Fibroblast of villous mesenchyme (primary cell): ENCODE results near the gene MEX3D. TPM values are rescaled to one million over a fixed set of nuclear protein-coding genes. Genes with fewer than 3 reads are reported as not detected.

Source experiments
- DNase-seq: peaks from one replicate; pipeline ENCODE4 v3.0.0-alpha.2; 2010; ENCODE audit warnings: low read depth
- H3K4me3 ChIP-seq: 2 replicates; pipeline ENCODE4 v1.5.1; 2011; ENCODE audit warnings: low read depth, mild to moderate bottlenecking, low read length
- total RNA-seq: library from RNA; depleted of rRNA; stranded (reverse); fragments of >200 nt; gene quantifications from 2 replicates; pipeline ENCODE4 v1.2.3, GENCODE V29; 2012
- TF ChIP-seq, protein P1 (sequence below): IDR thresholded peaks from 2 replicates; pipeline ENCODE4 v1.5.1; 2012; ENCODE audit warnings: low read depth, mild to moderate bottlenecking, low read length; ENCODE audit not compliant: insufficient read depth

The MEX3D gene
- total RNA-seq, 1 donor = 33.7 TPM

DNA sequence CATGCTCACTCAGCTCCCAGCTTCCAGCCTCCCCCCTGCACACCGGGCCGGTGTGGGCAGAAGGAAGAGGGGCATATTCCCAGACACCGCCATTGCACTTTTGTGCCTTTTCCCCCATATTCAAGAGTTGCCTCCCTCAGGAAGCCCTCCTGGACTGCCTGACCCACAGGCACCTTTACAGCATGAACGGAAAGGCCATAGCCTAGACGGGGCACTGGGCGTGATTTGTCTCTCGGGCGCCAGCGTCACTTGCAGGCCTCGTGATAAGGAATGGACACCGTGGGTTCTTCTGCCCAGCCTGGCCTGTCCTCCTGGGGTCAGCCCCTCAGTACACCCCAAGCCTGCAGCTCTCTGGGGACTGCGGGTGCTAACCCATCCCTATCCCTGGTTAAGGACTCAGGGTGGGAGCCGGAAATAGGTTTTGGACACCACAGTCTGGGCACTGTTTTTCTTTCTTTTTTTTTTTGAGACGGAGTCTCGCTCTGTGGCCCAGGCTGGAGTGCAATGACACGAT, 38.1 kb upstream of the MEX3D start:
- no peak for DNase-seq
- TF ChIP-seq, protein P1, sequence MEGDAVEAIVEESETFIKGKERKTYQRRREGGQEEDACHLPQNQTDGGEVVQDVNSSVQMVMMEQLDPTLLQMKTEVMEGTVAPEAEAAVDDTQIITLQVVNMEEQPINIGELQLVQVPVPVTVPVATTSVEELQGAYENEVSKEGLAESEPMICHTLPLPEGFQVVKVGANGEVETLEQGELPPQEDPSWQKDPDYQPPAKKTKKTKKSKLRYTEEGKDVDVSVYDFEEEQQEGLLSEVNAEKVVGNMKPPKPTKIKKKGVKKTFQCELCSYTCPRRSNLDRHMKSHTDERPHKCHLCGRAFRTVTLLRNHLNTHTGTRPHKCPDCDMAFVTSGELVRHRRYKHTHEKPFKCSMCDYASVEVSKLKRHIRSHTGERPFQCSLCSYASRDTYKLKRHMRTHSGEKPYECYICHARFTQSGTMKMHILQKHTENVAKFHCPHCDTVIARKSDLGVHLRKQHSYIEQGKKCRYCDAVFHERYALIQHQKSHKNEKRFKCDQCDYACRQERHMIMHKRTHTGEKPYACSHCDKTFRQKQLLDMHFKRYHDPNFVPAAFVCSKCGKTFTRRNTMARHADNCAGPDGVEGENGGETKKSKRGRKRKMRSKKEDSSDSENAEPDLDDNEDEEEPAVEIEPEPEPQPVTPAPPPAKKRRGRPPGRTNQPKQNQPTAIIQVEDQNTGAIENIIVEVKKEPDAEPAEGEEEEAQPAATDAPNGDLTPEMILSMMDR = no peak
- peak overlapping the region; percentile 93 for H3K4me3 ChIP-seq

DNA sequence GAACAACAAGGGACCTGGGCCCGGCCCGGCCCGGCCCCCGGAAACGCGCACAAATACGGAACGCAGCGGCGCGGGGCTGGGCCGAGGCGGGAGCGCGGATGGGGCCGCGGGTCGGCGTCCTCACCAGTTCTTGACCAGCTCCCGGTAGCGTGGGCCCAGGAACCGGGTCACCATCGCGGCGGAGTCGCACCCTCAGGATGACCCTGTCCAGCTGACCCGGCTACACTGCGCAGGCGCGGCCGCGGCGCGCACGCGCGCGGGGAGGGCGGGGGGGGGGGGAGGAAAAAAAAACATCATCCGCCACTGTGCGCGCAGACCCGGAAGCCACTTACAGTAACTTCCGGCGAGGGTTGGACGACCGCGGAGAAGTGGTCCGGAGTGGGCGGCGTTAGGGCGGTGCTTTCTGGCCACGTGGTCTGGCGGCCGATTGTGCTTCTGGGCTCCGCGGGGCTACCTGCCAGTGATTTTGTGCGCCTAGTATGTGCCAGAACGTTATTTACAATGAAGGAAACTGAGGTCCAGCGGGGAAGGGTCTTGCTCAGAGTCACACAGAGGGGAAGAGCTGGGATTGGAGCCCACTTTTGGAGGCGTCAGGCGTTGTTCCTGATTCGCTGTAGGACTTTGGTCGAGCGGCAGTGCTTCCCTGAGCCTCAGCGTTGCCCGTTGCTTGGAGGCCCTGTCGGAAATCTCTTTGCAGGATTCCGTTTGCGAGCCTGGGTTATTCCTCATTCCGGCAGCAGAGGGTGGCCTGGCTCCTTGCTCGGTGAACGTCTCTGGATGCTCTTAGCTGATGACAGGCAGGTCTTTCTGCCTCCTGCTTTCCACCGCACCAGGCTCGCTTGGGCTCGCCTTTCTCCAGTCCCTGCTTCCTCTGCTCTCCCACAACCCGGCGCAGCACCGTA, 37.4 kb upstream of the MEX3D start, which contains the start of gene UQCR11:
UQCR11 (minus strand) TSS at position 227 of the 902 bp plus-strand sequence; CDS start at position 174, 53 bp downstream.
- peak; percentile 97 for DNase-seq
- TF ChIP-seq, protein P1 = peak; percentile 63
- H3K4me3 ChIP-seq = peak within 1 kb of the TSS; percentile 93

- TF ChIP-seq, protein P1 = no peak
- no peak for DNase-seq
- H3K4me3 ChIP-seq = no peak overlapping the region
Observed at GRCh38 chr19:1602091-1602707, 34.1 kb upstream of the MEX3D start.

- H3K4me3 ChIP-seq = no peak overlapping the region
- TF ChIP-seq, protein P1 = no peak
- DNase-seq = no peak
Observed at GRCh38 chr19:1601613-1602064, 33.5 kb upstream of the MEX3D start.

GRCh38 chr19:1599460-1599846, 31.3 kb upstream of the MEX3D start:
- H3K4me3 ChIP-seq = no peak overlapping the region
- no peak for DNase-seq
- TF ChIP-seq, protein P1 = no peak

DNA sequence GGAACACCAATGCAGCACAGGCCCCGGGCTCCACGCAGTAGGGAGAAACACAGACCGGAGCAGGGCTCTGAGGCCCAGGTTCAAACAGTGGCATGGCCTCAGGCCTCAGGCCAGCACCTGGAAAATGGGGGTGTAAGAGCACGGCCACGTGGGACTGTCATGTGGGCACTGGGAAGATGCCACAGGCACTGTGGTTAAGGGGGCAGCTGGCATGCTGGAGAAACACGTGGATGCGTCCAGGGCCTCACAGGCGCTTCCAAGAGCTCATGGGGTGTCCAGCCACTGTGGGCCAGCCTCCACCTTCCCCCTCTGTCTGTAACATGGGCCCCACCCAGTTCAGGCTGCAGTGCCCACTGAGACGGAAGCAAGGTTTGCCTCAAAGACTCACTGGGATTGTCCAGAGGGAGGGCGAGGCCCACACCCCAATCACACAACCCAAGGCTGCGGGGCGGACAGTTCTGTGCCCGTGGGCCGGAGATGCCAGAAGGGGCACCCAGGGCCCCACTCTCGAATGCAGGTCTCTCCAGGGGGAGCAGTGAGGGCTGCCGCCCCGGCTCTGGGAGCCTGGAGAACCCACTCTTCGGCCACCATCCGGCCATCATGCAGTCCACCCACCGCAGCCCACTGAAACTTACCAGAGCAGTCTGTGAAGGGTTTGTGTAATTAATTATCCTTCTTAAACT, 30.8 kb upstream of the MEX3D start:
- TF ChIP-seq, protein P1 = no peak

More for the DNA sequence above, 30.8 kb upstream of the MEX3D start:
- no peak overlapping the region for H3K4me3 ChIP-seq
- DNase-seq = no peak
